GM21737 (cell line): ENCODE data around the gene BPIFB3.
"Not testable (repeated sequence)": the region's sequence is repeated elsewhere in the genome, so short reads cannot be mapped to it uniquely, and the experiment has no call there.

Experiments used
- ATAC-seq: cut with Tn5 transposase; IDR thresholded peaks from one replicate; pipeline ENCODE4 v1.9.1; 2021; ENCODE audit warnings: mild to moderate bottlenecking, moderate library complexity; ENCODE audit not compliant: unreplicated experiment

BPIFB3 gene

GRCh38 chr20:33083544-33084340 is 30.0 kb downstream of the BPIFB3 start:
- ATAC-seq: no peak

DNA sequence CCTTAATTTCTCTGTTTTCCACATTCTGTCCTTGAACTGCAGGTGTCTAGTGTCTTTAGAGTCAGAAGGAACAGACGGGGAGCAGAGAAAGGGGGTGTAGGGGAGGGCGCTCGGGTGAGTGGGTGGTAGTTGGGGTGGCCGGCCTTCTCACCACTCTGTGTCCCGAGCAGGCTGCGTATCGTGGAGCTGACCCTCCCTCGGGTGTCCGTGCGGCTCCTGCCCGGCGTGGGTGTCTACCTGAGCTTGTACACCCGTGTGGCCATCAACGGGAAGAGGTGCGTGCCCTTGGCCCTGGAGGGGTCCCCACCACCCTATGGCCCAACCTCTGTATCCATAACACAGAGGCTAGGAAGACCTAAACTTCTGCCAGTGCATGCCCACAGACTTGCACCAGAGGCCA is 31.0 kb downstream of the BPIFB3 start:
- no peak for ATAC-seq

DNA sequence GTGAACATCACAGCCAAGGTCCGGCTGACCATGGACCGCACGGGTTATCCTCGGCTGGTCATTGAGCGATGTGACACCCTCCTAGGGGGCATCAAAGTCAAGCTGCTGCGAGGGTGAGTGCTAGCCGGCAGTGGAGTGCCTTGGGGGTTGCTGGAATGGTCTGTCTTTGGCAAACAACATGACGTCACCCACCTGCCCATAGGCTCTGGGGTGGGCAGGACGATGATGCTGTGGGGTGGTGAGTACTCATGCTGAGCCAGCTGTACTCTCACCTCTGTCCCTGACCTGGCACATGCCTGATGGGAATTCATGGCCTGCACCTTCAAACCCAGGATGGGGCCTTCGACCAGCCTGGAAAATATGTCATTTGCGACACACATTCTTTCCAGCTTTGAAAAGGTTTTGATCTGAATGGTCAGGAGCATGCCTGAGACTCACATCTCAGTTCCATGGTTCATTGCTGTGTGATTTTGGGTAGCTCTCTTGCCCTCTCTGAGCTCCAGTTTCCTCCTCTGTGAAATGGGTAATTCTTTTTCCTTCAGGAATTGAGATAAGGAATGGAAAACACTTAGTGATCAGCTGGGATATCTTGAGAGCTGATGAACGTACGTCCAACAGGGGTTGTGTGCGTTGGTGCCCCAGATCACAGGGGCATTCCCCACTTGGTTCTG is 32.5 kb downstream of the BPIFB3 start:
- no peak for ATAC-seq

DNA sequence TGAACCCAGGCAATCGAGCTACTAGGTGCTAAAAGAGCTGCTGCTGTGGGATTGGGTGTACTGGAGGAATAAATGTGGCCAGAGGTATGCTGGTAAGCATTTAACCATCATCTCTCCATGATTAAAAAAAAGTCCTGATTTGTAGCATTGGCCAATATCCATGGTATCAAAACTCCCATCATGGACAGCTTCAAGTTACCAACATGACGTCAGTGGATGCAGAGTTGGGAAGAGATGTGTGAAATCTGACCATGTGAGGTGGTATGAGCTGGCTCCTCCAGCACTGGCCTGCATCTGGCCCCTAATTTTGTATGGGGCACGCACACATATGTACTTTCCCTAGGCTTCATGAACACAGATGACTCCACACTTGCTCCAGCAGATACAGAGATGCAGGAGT is 37.4 kb downstream of the BPIFB3 start:
- ATAC-seq: no peak

DNA sequence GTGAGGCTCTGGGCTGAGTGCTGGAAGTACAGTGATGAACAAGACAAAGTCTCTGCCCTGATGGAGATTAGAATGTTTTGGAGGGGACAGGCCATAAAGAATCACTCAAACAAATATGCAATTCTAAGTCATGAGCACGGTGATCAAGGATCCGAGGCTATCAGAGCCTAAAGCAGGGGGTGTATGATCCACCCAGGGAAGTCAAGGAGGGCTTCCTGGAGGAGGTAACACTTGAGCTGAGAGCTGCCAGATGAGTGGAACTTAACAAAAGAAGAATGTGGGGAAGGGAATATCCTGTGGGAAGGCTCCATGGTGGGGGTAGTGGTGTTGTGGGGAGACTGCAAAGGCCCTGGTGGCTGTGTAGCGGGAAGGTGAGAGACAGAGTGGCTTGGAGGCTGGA is 38.0 kb downstream of the BPIFB3 start:
- no peak for ATAC-seq

- ATAC-seq: no peak
Measured at GRCh38 chr20:33092361-33092760, 38.7 kb downstream of the BPIFB3 start.

DNA sequence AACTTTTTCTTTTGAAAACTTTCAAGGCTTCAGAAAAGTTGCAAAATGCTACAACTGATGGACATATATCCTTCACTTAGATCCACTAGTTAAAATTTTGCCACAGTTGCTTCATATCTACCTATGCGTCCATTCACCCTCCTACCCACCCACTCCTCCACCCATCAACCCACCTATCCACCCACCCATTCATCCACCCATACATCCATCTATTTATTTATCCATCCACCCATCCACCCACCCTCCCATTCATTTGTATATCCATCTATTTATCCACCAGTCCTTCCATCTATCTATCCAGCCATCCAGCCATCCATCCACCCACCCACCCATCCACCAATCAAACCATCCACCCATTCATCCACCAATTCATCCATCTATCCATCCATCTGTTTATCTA is 39.4 kb downstream of the BPIFB3 start:
- no peak for ATAC-seq

- ATAC-seq: no peak
Measured at GRCh38 chr20:33093582-33093981, 39.9 kb downstream of the BPIFB3 start.

GRCh38 chr20:33095249-33095648 is 41.5 kb downstream of the BPIFB3 start:
- no peak for ATAC-seq

- ATAC-seq: not testable (repeated sequence)
Measured at GRCh38 chr20:33095902-33096584, 42.3 kb downstream of the BPIFB3 start.

- ATAC-seq: no peak
Measured at GRCh38 chr20:33097001-33097400, 43.3 kb downstream of the BPIFB3 start.

DNA sequence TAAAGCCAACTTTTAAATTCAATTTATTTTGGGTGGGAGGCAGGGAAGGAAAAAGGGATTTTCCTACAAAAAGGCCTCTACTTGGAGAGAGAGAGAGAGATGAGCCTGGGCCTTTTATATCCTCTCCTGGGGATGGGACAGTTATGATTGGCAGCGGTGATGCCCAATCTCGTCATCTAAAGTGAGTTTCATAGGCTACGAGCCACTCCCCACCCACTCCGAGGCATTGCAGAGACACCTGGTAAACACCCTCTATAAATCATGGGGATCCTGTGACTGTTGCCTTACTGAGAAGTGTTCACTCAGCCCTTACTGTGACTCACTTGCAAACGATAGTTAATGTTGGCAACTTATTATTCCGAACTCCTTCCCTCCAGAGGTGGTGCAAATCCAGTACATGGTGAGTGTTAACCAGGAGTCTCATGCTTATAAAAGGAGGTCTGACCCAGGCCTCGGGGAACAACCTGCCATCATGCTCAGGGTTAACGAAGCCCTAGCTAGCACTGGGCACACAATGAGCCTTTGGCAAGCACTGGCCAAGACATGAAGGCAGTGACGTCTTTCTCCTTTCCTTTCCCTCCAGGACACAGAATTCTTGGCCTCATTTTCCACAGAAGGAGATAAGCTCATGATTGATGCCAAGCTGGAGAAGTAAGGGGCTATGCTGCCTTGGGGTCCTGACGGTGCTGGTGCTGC is 46.3 kb downstream of the BPIFB3 start:
- ATAC-seq: no peak

DNA sequence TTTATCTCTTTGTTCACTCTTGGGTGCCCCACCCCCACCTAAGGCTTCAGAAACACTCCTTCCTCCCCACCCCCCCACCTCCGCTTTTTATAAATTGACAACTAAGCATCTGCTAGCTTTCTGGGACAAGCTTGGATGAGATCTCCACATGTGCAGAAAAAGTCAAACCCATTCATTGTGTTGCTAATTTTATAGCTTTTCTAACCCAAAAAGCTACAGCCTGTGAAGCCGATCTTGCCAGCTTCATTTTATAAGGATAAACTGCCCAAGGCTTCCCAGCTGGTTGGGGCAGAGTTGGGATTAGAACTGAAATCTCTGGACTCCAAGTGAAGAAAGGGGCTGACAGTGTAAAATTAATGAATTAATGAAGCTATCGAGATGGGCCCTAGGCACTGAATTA is 49.9 kb downstream of the BPIFB3 start:
- ATAC-seq: no peak

- ATAC-seq: no peak
Measured at GRCh38 chr20:33104336-33104735, 50.6 kb downstream of the BPIFB3 start.

DNA sequence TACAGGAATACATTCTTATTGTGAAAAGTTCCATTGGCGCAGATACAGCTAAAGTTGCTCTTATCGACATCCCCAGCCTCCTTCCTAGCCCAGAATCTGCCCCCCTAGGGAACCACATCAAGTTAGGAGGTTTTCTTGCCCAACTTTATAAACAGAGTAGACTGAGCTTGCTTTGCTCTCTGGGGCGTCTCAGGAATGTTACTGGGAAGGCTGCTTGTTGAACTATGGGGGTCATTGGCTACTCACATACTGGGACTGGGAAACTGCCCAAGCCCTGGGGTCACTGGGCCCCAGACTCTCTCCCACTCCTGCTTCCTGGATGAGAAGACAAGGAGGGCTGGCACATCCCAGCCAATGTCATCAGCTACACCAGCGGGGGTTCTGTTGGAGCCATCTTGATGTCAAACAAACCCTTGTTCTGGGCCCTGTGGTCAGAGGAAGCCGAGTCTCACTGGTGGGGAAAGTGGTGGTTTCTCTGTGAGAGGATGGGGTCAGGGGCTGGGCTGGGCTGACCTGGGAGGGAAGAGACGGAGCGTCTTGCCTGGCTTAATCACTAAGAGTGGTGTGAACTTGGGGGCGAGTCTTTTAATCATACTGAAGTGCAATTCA is 51.7 kb downstream of the BPIFB3 start:
- no peak for ATAC-seq

GRCh38 chr20:33106058-33106620 is 52.4 kb downstream of the BPIFB3 start:
- not testable (repeated sequence) for ATAC-seq

GRCh38 chr20:33108661-33109060 is 55.0 kb downstream of the BPIFB3 start:
- ATAC-seq: no peak

DNA sequence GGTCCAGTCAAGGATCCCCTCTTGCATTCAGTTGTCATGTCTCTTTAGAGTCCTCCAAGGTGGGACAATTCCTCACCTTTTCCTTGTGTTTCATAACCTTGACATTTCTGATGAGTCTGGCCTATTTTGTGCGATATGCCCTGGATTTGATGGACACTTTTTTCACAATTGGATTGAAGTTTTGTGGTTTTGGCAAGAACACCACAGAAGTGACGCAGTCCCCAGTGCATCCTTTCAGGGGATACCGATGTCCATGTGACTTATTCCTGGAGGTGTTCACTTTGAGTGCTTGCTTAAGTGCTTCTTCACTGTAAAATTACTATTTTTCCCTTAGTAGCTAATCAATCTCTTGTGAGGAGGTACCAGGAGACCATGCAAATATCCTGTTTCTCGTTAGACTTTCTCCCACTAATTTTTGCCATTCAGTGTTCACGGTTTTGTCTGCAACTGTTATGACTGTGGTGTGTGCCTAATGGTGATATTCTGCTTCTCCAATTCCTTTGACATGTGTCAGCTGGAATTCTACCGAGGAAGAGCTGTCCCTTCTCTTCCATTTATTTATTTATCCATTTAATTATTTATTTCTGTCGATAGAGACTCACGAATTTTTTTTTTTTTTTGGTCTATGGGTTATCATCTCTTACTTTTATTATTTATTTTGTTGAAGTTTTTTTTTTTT is 56.6 kb downstream of the BPIFB3 start:
- no peak for ATAC-seq

GRCh38 chr20:33111306-33111705 is 57.6 kb downstream of the BPIFB3 start:
- no peak for ATAC-seq
